GM21515 (cell line): Measurements from ENCODE around the gene FAAP100.
A peak's percentile ranks its signal among the peaks of the same experiment; 100 is the strongest.

Experiments
- ATAC-seq: cut with Tn5 transposase; IDR thresholded peaks from one replicate; pipeline ENCODE4 v1.9.1; 2021; ENCODE audit not compliant: unreplicated experiment

The FAAP100 gene

GRCh38 chr17:81556863-81557262 lies 4.7 kb upstream of the FAAP100 start:
- ATAC-seq: no peak

GRCh38 chr17:81556175-81556691 lies 4.1 kb upstream of the FAAP100 start:
- no peak for ATAC-seq

GRCh38 chr17:81553616-81554181 lies 1.5 kb upstream of the FAAP100 start:
- no peak for ATAC-seq

- ATAC-seq: peak; percentile 31
Observed at GRCh38 chr17:81553018-81553615, 964 bp upstream of the FAAP100 start.

- ATAC-seq: peak; percentile 1
Observed at GRCh38 chr17:81551458-81552243, 502 bp downstream of the FAAP100 start.

- no peak for ATAC-seq
Observed at GRCh38 chr17:81550830-81551457, 1.2 kb downstream of the FAAP100 start.

- no peak for ATAC-seq
Observed at GRCh38 chr17:81550285-81550684, 1.9 kb downstream of the FAAP100 start.

- ATAC-seq: no peak
Observed at GRCh38 chr17:81549826-81550225, 2.3 kb downstream of the FAAP100 start.

GRCh38 chr17:81549031-81549557 lies 3.1 kb downstream of the FAAP100 start:
- no peak for ATAC-seq

- ATAC-seq: no peak
Observed at GRCh38 chr17:81547614-81547982, 4.6 kb downstream of the FAAP100 start.

GRCh38 chr17:81546906-81547613 lies 5.1 kb downstream of the FAAP100 start:
- ATAC-seq: no peak

- no peak for ATAC-seq
Observed at GRCh38 chr17:81545160-81545949, 6.8 kb downstream of the FAAP100 start.

GRCh38 chr17:81544281-81544974 lies 7.7 kb downstream of the FAAP100 start:
- ATAC-seq: no peak

GRCh38 chr17:81543756-81544155 lies 8.4 kb downstream of the FAAP100 start:
- ATAC-seq: no peak

GRCh38 chr17:81543339-81543675 lies 8.8 kb downstream of the FAAP100 start:
- no peak for ATAC-seq

GRCh38 chr17:81542431-81543338 lies 9.5 kb downstream of the FAAP100 start:
- ATAC-seq: no peak

- ATAC-seq: no peak
Observed at GRCh38 chr17:81541123-81541522, 11.0 kb downstream of the FAAP100 start.

GRCh38 chr17:81540676-81541027 lies 11.5 kb downstream of the FAAP100 start:
- no peak for ATAC-seq
